Measurements from ENCODE around the gene BCAS1.

Gene BCAS1

GRCh38 chr20:53990768-53991450 lies 79.5 kb downstream of the BCAS1 start (continued):
- no peak for TF ChIP-seq ATF2 (tag by site-specific recombination; IDR thresholded peaks at IDR 0.05; ENCODE audit: low read depth)

- H3K4me3 ChIP-seq (ENCODE audit: low read depth, low read length) = no peak overlapping the region
- ChIA-PET CTCF (no interaction called here), POLR2A (no interaction called here)
- TF ChIP-seq ZNF513 (tag by site-specific recombination; IDR thresholded peaks at IDR 0.05) = no peak
- no peaks in the 10 kb centered on the region for H3K36me3 ChIP-seq (ENCODE audit: control insufficient read depth in 2 of 2, insufficient read depth in 1 of 2, low read length in 2 of 2)
- no peaks in the 10 kb centered on the region for H3K4me1 ChIP-seq (ENCODE audit: control insufficient read depth, insufficient read depth, low read length)
- H3K9me3 ChIP-seq (ENCODE audit: control insufficient read depth, insufficient read depth, low read depth, low read length) = no peaks in the 10 kb centered on the region
- H3K27ac ChIP-seq (ENCODE audit: extremely low read depth, low read depth, low read length) = no peak overlapping the region
Observed at GRCh38 chr20:53990003-53990402, 80.4 kb downstream of the BCAS1 start.

- TF ChIP-seq ZNF521 (tag by site-specific recombination; IDR thresholded peaks at IDR 0.05) (no peak), ZNF623 (tag by site-specific recombination; IDR thresholded peaks at IDR 0.05) (no peak), ZNF555 (tag by site-specific recombination; conservative IDR thresholded peaks at IDR 0.05) (no peak), ZNF366 (tag by site-specific recombination; conservative IDR thresholded peaks at IDR 0.05) (no peak), ZNF202 (tag by site-specific recombination; IDR thresholded peaks at IDR 0.05; ENCODE audit: borderline replicate concordance) (no peak), ZNF571 (tag by site-specific recombination; IDR thresholded peaks at IDR 0.05) (no peak), REST (tag by site-specific recombination; IDR thresholded peaks at IDR 0.05) (no peak), ZSCAN16 (tag by site-specific recombination; IDR thresholded peaks at IDR 0.05) (no peak), IKZF3 (tag by site-specific recombination; IDR thresholded peaks at IDR 0.05) (no peak), REPIN1 (tag by site-specific recombination; IDR thresholded peaks at IDR 0.05; ENCODE audit: low read depth) (no peak)
- Histone ChIP-seq H3K9me3 (ENCODE audit: control insufficient read depth, insufficient read depth, low read depth, low read length) (no peaks in the 10 kb centered on the region), H3K36me3 (ENCODE audit: control insufficient read depth in 2 of 2, insufficient read depth in 1 of 2, low read length in 2 of 2) (no peaks in the 10 kb centered on the region), H3K27ac (ENCODE audit: extremely low read depth, low read depth, low read length) (no peak overlapping the region), H3K4me1 (ENCODE audit: control insufficient read depth, insufficient read depth, low read length) (no peaks in the 10 kb centered on the region), H3K4me3 (ENCODE audit: low read depth, low read length) (no peak overlapping the region)
- POLR2A ChIA-PET = no interaction called here
- CTCF ChIA-PET = no interaction called here
Observed at GRCh38 chr20:53989401-53989800, 81.0 kb downstream of the BCAS1 start.

- CTCF ChIA-PET = interaction anchor here (0.6 kb wide), 1 partner anchor 1225 kb away, joined by 6 read pairs; no protein-coding TSS in a partner anchor
- TF ChIP-seq ZNF510 (tag by site-specific recombination; IDR thresholded peaks at IDR 0.05; ENCODE audit: insufficient replicate concordance) (no peak), ZNF530 (tag by site-specific recombination; IDR thresholded peaks at IDR 0.05; ENCODE audit: low read depth) (no peak), ZNF473 (tag by site-specific recombination; IDR thresholded peaks at IDR 0.05) (no peak), ZNF366 (tag by site-specific recombination; conservative IDR thresholded peaks at IDR 0.05) (no peak), ZNF843 (tag by site-specific recombination; IDR thresholded peaks at IDR 0.05) (no peak), ZNF23 (tag by site-specific recombination; IDR thresholded peaks at IDR 0.05; ENCODE audit: borderline replicate concordance) (no peak), KLF8 (tag by site-specific recombination; IDR thresholded peaks at IDR 0.05) (no peak), ZNF76 (tag by site-specific recombination; IDR thresholded peaks at IDR 0.05; ENCODE audit: borderline replicate concordance, low read depth) (no peak)
- Histone ChIP-seq H3K27ac (ENCODE audit: extremely low read depth, low read depth, low read length) (no peak overlapping the region), H3K36me3 (ENCODE audit: control insufficient read depth in 2 of 2, insufficient read depth in 1 of 2, low read length in 2 of 2) (no peaks in the 10 kb centered on the region), H3K4me3 (ENCODE audit: low read depth, low read length) (no peak overlapping the region), H3K4me1 (ENCODE audit: control insufficient read depth, insufficient read depth, low read length) (no peaks in the 10 kb centered on the region), H3K9me3 (ENCODE audit: control insufficient read depth, insufficient read depth, low read depth, low read length) (no peaks in the 10 kb centered on the region)
- POLR2A ChIA-PET = no interaction called here
Observed at GRCh38 chr20:53986037-53986650, 84.2 kb downstream of the BCAS1 start.

All from HEK293 (cell line).